Measurements from ENCODE around the gene RAPGEF4.

RAPGEF4 gene

GRCh38 chr2:172826522-172826921, 90.9 kb downstream of the RAPGEF4 start:
- Histone ChIP-seq H3K14ac (ENCODE audit: low read length) (no peak overlapping the region), H4K8ac (ENCODE audit: low read depth, low read length) (no peak overlapping the region), H3K9ac (ENCODE audit: low read depth, low read length, poor library complexity) (no peak overlapping the region), H2BK15ac (ENCODE audit: low read length) (no peak overlapping the region), H3K27me3 (ENCODE audit: control insufficient read depth in 3 of 3, insufficient read depth in 3 of 3, low read depth in 1 of 3, low read length in 3 of 3) (no peaks in the 10 kb centered on the region), H2AK5ac (ENCODE audit: low read depth, low read length) (no peak overlapping the region), H3K4me2 (ENCODE audit: insufficient read depth, low read length, poor library complexity, severe bottlenecking) (no peak overlapping the region), H3K4me1 (ENCODE audit: control insufficient read depth in 2 of 2, insufficient read depth in 1 of 2, low read depth in 1 of 2, low read length in 2 of 2) (no peaks in the 10 kb centered on the region), H3K9me3 (replicated peaks in 1 of 2; ENCODE audit: control insufficient read depth in 2 of 2, insufficient read depth in 1 of 2, low read depth in 1 of 2, low read length in 2 of 2) (no peaks in the 10 kb centered on the region), H3K79me1 (ENCODE audit: low read depth, low read length) (no peaks in the 10 kb centered on the region), H4K91ac (ENCODE audit: low read depth, low read length, poor library complexity) (no peak overlapping the region), H2BK5ac (ENCODE audit: low read length) (no peak overlapping the region), H3K36me3 (replicated peaks in 1 of 2; ENCODE audit: control insufficient read depth in 2 of 2, insufficient read depth in 2 of 2, low read length in 2 of 2) (no peaks in the 10 kb centered on the region), H3K4me3 (ENCODE audit: low read length in 2 of 2) (no peak overlapping the region), H2AFZ (ENCODE audit: low read length) (no peak overlapping the region), H3K23ac (ENCODE audit: low read depth, low read length, poor library complexity) (no peak overlapping the region), H3K18ac (ENCODE audit: low read length) (no peak overlapping the region), H3K27ac (replicated peaks; ENCODE audit: low read length) (no peak overlapping the region), H3K4ac (ENCODE audit: low read length) (no peak overlapping the region), H2BK120ac (ENCODE audit: low read depth, low read length) (no peak overlapping the region), H2BK12ac (ENCODE audit: low read length) (no peak overlapping the region)
- no CpG with 5 or more reads among the region's 3 CpGs for WGBS, 2 donors (ENCODE audit: extremely low coverage in 2 of 2, insufficient read length in 2 of 2, insufficient replicate concordance in 1 of 2)
- no peak for DNase-seq (ENCODE audit: low spot score)

- Histone ChIP-seq H3K79me1 (ENCODE audit: low read depth, low read length) (no peaks in the 10 kb centered on the region), H2BK120ac (ENCODE audit: low read depth, low read length) (no peak overlapping the region), H3K4me2 (ENCODE audit: insufficient read depth, low read length, poor library complexity, severe bottlenecking) (no peak overlapping the region), H3K9me3 (replicated peaks in 1 of 2; ENCODE audit: control insufficient read depth in 2 of 2, insufficient read depth in 1 of 2, low read depth in 1 of 2, low read length in 2 of 2) (no peaks in the 10 kb centered on the region), H3K23ac (ENCODE audit: low read depth, low read length, poor library complexity) (no peak overlapping the region), H3K4ac (ENCODE audit: low read length) (no peak overlapping the region), H4K8ac (ENCODE audit: low read depth, low read length) (no peak overlapping the region), H2AFZ (ENCODE audit: low read length) (no peak overlapping the region), H4K91ac (ENCODE audit: low read depth, low read length, poor library complexity) (no peak overlapping the region), H3K14ac (ENCODE audit: low read length) (peak overlapping the region; percentile 32), H3K4me3 (ENCODE audit: low read length in 2 of 2) (no peak overlapping the region), H3K9ac (ENCODE audit: low read depth, low read length, poor library complexity) (no peak overlapping the region), H3K4me1 (ENCODE audit: control insufficient read depth in 2 of 2, insufficient read depth in 1 of 2, low read depth in 1 of 2, low read length in 2 of 2) (no peaks in the 10 kb centered on the region), H2BK12ac (ENCODE audit: low read length) (no peak overlapping the region), H2BK15ac (ENCODE audit: low read length) (no peak overlapping the region), H3K27me3 (ENCODE audit: control insufficient read depth in 3 of 3, insufficient read depth in 3 of 3, low read depth in 1 of 3, low read length in 3 of 3) (no peaks in the 10 kb centered on the region), H2BK5ac (ENCODE audit: low read length) (no peak overlapping the region), H2AK5ac (ENCODE audit: low read depth, low read length) (no peak overlapping the region), H3K36me3 (replicated peaks in 1 of 2; ENCODE audit: control insufficient read depth in 2 of 2, insufficient read depth in 2 of 2, low read length in 2 of 2) (no peaks in the 10 kb centered on the region), H3K18ac (ENCODE audit: low read length) (no peak overlapping the region), H3K27ac (replicated peaks; ENCODE audit: low read length) (no peak overlapping the region)
- DNase-seq (ENCODE audit: low spot score) = no peak
- no CpG with 5 or more reads among the region's 7 CpGs for WGBS, 2 donors (ENCODE audit: extremely low coverage in 2 of 2, insufficient read length in 2 of 2, insufficient replicate concordance in 1 of 2)
Observed at GRCh38 chr2:172829229-172829628, 93.6 kb downstream of the RAPGEF4 start.

GRCh38 chr2:172830482-172830881, 94.8 kb downstream of the RAPGEF4 start:
- Histone ChIP-seq H3K4me1 (ENCODE audit: control insufficient read depth in 2 of 2, insufficient read depth in 1 of 2, low read depth in 1 of 2, low read length in 2 of 2) (peaks cover 0 to 2% of the 10 kb centered on the region in 2 donors), H3K79me1 (ENCODE audit: low read depth, low read length) (no peaks in the 10 kb centered on the region), H2BK15ac (ENCODE audit: low read length) (no peak overlapping the region), H2AK5ac (ENCODE audit: low read depth, low read length) (no peak overlapping the region), H3K18ac (ENCODE audit: low read length) (no peak overlapping the region), H3K36me3 (replicated peaks in 1 of 2; ENCODE audit: control insufficient read depth in 2 of 2, insufficient read depth in 2 of 2, low read length in 2 of 2) (no peaks in the 10 kb centered on the region), H2AFZ (ENCODE audit: low read length) (no peak overlapping the region), H3K4me3 (ENCODE audit: low read length in 2 of 2) (no peak overlapping the region), H3K27me3 (ENCODE audit: control insufficient read depth in 3 of 3, insufficient read depth in 3 of 3, low read depth in 1 of 3, low read length in 3 of 3) (no peaks in the 10 kb centered on the region), H2BK12ac (ENCODE audit: low read length) (no peak overlapping the region), H2BK5ac (ENCODE audit: low read length) (no peak overlapping the region), H3K4me2 (ENCODE audit: insufficient read depth, low read length, poor library complexity, severe bottlenecking) (no peak overlapping the region), H3K23ac (ENCODE audit: low read depth, low read length, poor library complexity) (no peak overlapping the region), H3K14ac (ENCODE audit: low read length) (no peak overlapping the region), H4K8ac (ENCODE audit: low read depth, low read length) (no peak overlapping the region), H3K27ac (replicated peaks; ENCODE audit: low read length) (no peak overlapping the region), H3K4ac (ENCODE audit: low read length) (no peak overlapping the region), H2BK120ac (ENCODE audit: low read depth, low read length) (no peak overlapping the region), H4K91ac (ENCODE audit: low read depth, low read length, poor library complexity) (no peak overlapping the region), H3K9me3 (replicated peaks in 1 of 2; ENCODE audit: control insufficient read depth in 2 of 2, insufficient read depth in 1 of 2, low read depth in 1 of 2, low read length in 2 of 2) (no peaks in the 10 kb centered on the region), H3K9ac (ENCODE audit: low read depth, low read length, poor library complexity) (no peak overlapping the region)
- no peak for DNase-seq (ENCODE audit: low spot score)
- no CpG with 5 or more reads among the region's 4 CpGs for WGBS, 2 donors (ENCODE audit: extremely low coverage in 2 of 2, insufficient read length in 2 of 2, insufficient replicate concordance in 1 of 2)

GRCh38 chr2:172833898-172834297, 98.3 kb downstream of the RAPGEF4 start:
- no peaks in the 10 kb centered on the region for H3K27me3 ChIP-seq (ENCODE audit: control insufficient read depth in 3 of 3, insufficient read depth in 3 of 3, low read depth in 1 of 3, low read length in 3 of 3)
- H3K9ac ChIP-seq (ENCODE audit: low read depth, low read length, poor library complexity) = no peak overlapping the region
- H2AFZ ChIP-seq (ENCODE audit: low read length) = no peak overlapping the region
- H2BK5ac ChIP-seq (ENCODE audit: low read length) = no peak overlapping the region
- H3K4me1 ChIP-seq (ENCODE audit: control insufficient read depth in 2 of 2, insufficient read depth in 1 of 2, low read depth in 1 of 2, low read length in 2 of 2) = peaks cover 0 to 2% of the 10 kb centered on the region in 2 donors
- no peak overlapping the region for H3K23ac ChIP-seq (ENCODE audit: low read depth, low read length, poor library complexity)
- no CpG with 5 or more reads among the region's 2 CpGs for WGBS, 2 donors (ENCODE audit: extremely low coverage in 2 of 2, insufficient read length in 2 of 2, insufficient replicate concordance in 1 of 2)
- no peak overlapping the region for H4K91ac ChIP-seq (ENCODE audit: low read depth, low read length, poor library complexity)
- H3K79me1 ChIP-seq (ENCODE audit: low read depth, low read length) = no peaks in the 10 kb centered on the region
- no peak overlapping the region for H3K4me3 ChIP-seq (ENCODE audit: low read length in 2 of 2)
- H2BK15ac ChIP-seq (ENCODE audit: low read length) = no peak overlapping the region
- H2BK120ac ChIP-seq (ENCODE audit: low read depth, low read length) = no peak overlapping the region
- DNase-seq (ENCODE audit: low spot score) = no peak
- no peak overlapping the region for H2AK5ac ChIP-seq (ENCODE audit: low read depth, low read length)
- H3K18ac ChIP-seq (ENCODE audit: low read length) = no peak overlapping the region
- no peak overlapping the region for H4K8ac ChIP-seq (ENCODE audit: low read depth, low read length)
- H3K4me2 ChIP-seq (ENCODE audit: insufficient read depth, low read length, poor library complexity, severe bottlenecking) = no peak overlapping the region
- no peak overlapping the region for H3K4ac ChIP-seq (ENCODE audit: low read length)
- no peaks in the 10 kb centered on the region for H3K9me3 ChIP-seq (replicated peaks in 1 of 2; ENCODE audit: control insufficient read depth in 2 of 2, insufficient read depth in 1 of 2, low read depth in 1 of 2, low read length in 2 of 2)
- no peak overlapping the region for H3K14ac ChIP-seq (ENCODE audit: low read length)
- no peaks in the 10 kb centered on the region for H3K36me3 ChIP-seq (replicated peaks in 1 of 2; ENCODE audit: control insufficient read depth in 2 of 2, insufficient read depth in 2 of 2, low read length in 2 of 2)
- H3K27ac ChIP-seq (replicated peaks; ENCODE audit: low read length) = no peak overlapping the region
- H2BK12ac ChIP-seq (ENCODE audit: low read length) = no peak overlapping the region
